MG63 (cell line): Measurements from ENCODE around the gene ADRA1B. TPM values are rescaled to one million over a fixed set of nuclear protein-coding genes. Genes with fewer than 3 reads are reported as not detected.
"Not testable (repeated sequence)": the region's sequence is repeated elsewhere in the genome, so short reads cannot be mapped to it uniquely, and the experiment has no call there.

ENCODE experiments used
- DNase-seq: peaks from one replicate; pipeline ENCODE4 v3.0.0-alpha.2; 2020
- H3K27me3 ChIP-seq: fragments of 250-450 bp; sonication (Bioruptor Pico); 2 replicates; pipeline ENCODE4 v1.5.1; 2020; ENCODE audit warnings: mild to moderate bottlenecking, moderate library complexity
- H3K36me3 ChIP-seq: fragments of 250-450 bp; sonication (Bioruptor Pico); 2 replicates; pipeline ENCODE4 v1.5.1; 2020; ENCODE audit warnings: mild to moderate bottlenecking, moderate library complexity
- H3K4me3 ChIP-seq: fragments of 250-450 bp; sonication (Bioruptor Pico); 2 replicates; pipeline ENCODE4 v1.5.1; 2020; ENCODE audit warnings: mild to moderate bottlenecking, moderate library complexity
- H3K9me3 ChIP-seq: fragments of 250-450 bp; sonication (Bioruptor Pico); 2 replicates; pipeline ENCODE4 v1.5.1; 2020; ENCODE audit warnings: mild to moderate bottlenecking, moderate library complexity
- total RNA-seq: library from RNA; depleted of rRNA; stranded (reverse); fragments of >200 nt; shearing (Covaris generic); gene quantifications from 2 replicates; pipeline ENCODE4 v1.2.3, GENCODE V29; 2014; ENCODE audit warnings: low replicate concordance

The ADRA1B gene
- total RNA-seq, 1 experiment from 2014 or later = 0.56 TPM

GRCh38 chr5:159944056-159944600 is 27.8 kb downstream of the ADRA1B start:
- Histone ChIP-seq H3K4me3 (no peak overlapping the region), H3K9me3 (no peaks in the 10 kb centered on the region), H3K36me3 (no peaks in the 10 kb centered on the region), H3K27me3 (no peaks in the 10 kb centered on the region)
- no peak for DNase-seq

DNA sequence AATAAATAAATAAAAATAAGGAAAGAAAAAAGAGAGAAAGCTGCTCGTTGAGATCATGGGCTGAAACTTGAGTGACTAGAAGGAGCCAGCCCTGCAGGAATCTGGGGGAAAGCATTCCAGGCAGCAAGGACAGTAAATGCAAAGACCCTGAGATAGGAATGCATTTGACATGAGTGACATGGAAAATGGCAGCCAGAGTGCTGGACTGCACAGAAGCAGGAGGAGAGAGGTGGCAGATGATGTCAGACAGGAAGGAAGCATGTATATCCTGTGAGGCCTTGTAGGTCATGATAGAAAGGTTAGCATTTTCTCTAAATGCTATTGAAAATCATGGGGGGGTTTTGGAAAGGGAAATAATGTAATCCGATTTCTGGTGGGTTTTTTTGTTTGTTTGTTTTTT is 29.1 kb downstream of the ADRA1B start:
- H3K4me3 ChIP-seq = no peak overlapping the region
- H3K36me3 ChIP-seq = no peaks in the 10 kb centered on the region
- no peaks in the 10 kb centered on the region for H3K27me3 ChIP-seq
- no peak for DNase-seq
- H3K9me3 ChIP-seq = no peaks in the 10 kb centered on the region

DNA sequence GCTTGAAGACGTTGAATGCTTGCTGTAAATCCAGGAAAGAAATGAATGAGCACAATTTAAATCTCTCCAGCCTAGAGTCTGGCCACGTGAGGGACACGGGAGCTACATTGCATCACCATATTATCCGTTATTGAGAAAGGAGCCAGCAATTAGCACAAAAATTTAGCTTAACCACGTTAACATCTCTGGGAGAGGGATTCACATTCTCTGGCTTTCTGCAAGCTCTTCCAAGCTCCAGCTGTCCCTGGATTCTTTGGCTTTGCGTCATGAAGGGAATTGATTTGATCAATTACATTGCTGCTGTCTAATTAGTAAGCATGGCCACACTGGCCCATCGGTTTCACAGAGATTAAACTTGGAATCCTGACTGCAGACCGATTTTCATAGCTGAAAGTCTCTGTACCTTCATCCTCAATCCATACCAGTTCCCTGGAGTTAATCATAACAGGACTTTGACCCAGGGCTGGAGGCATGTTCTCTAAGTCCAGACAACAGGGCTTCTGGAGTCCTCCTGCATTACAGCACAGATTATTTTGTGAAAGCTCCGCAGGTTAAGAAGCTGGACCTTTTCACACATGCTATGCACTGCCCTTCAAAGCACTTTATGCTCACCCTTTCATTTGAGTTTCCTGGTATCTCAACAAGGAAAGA is 31.6 kb downstream of the ADRA1B start:
- Histone ChIP-seq H3K4me3 (no peak overlapping the region), H3K9me3 (no peaks in the 10 kb centered on the region), H3K27me3 (no peaks in the 10 kb centered on the region), H3K36me3 (no peaks in the 10 kb centered on the region)
- DNase-seq = no peak

DNA sequence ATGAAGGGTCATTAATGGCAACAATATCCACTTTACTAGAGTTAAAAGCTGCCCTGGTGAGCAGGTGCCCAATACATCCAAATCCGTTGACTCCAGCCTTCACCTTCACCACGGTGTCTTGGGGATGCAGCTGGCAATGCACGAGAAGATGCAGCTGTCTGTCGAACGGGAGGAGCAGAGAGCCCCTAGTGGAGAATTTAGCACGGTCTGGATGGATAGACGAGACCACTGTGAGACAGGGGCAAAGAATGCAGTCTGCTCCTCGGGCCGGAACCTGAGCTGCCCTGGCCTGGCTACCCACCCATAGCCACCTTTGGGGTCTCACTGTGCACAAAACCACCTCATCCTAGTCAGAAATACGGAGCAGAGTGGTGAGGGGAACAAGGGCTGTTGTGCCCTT is 35.1 kb downstream of the ADRA1B start:
- Histone ChIP-seq H3K4me3 (no peak overlapping the region), H3K9me3 (no peaks in the 10 kb centered on the region), H3K36me3 (no peaks in the 10 kb centered on the region), H3K27me3 (no peaks in the 10 kb centered on the region)
- DNase-seq = no peak

GRCh38 chr5:159951834-159952233 is 35.6 kb downstream of the ADRA1B start:
- Histone ChIP-seq H3K9me3 (no peaks in the 10 kb centered on the region), H3K4me3 (no peak overlapping the region), H3K27me3 (no peaks in the 10 kb centered on the region), H3K36me3 (no peaks in the 10 kb centered on the region)
- no peak for DNase-seq

DNA sequence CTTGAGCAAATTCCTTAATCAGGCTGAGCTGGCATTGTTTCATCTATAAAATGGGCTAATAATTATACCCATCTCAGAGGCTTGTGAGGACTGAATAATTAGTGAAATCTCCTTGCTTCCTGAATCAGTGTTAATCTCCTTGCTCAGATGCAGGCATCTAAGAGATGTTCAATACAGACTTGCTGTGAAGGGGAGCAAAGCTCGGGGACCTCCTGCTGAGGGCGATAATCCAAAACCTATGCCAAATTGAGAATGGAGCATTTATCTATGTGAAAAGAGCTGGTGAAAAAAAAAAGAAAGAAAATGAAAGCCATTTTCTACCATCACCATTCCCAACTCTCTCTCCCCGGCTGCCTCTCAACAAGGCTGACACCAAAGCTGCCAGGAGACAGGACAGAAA is 37.3 kb downstream of the ADRA1B start:
- no peak for DNase-seq
- Histone ChIP-seq H3K4me3 (no peak overlapping the region), H3K9me3 (no peaks in the 10 kb centered on the region), H3K27me3 (no peaks in the 10 kb centered on the region), H3K36me3 (no peaks in the 10 kb centered on the region)

GRCh38 chr5:159955056-159955624 is 38.9 kb downstream of the ADRA1B start:
- H3K9me3 ChIP-seq = no peaks in the 10 kb centered on the region
- no peak for DNase-seq

GRCh38 chr5:159956074-159956473 is 39.8 kb downstream of the ADRA1B start:
- H3K4me3 ChIP-seq = no peak overlapping the region
- H3K36me3 ChIP-seq = no peaks in the 10 kb centered on the region
- peak; percentile 59 for DNase-seq
- no peaks in the 10 kb centered on the region for H3K27me3 ChIP-seq
- no peaks in the 10 kb centered on the region for H3K9me3 ChIP-seq

More at GRCh38 chr5:159955056-159955624, 38.9 kb downstream of the ADRA1B start:
- Histone ChIP-seq H3K36me3 (no peaks in the 10 kb centered on the region), H3K4me3 (no peak overlapping the region), H3K27me3 (no peaks in the 10 kb centered on the region)

- no peak for DNase-seq
- Histone ChIP-seq H3K36me3 (no peaks in the 10 kb centered on the region), H3K27me3 (no peaks in the 10 kb centered on the region)
Observed at GRCh38 chr5:159961176-159962160, 45.2 kb downstream of the ADRA1B start.

GRCh38 chr5:159962214-159962613 is 45.9 kb downstream of the ADRA1B start:
- H3K27me3 ChIP-seq = no peaks in the 10 kb centered on the region
- no peak for DNase-seq
- H3K4me3 ChIP-seq = no peak overlapping the region
- no peaks in the 10 kb centered on the region for H3K36me3 ChIP-seq
- no peaks in the 10 kb centered on the region for H3K9me3 ChIP-seq

More at GRCh38 chr5:159961176-159962160, 45.2 kb downstream of the ADRA1B start:
- no peak overlapping the region for H3K4me3 ChIP-seq
- no peaks in the 10 kb centered on the region for H3K9me3 ChIP-seq

- Histone ChIP-seq H3K36me3 (no peaks in the 10 kb centered on the region), H3K9me3 (no peaks in the 10 kb centered on the region), H3K4me3 (no peak overlapping the region), H3K27me3 (no peaks in the 10 kb centered on the region)
- DNase-seq = no peak
Observed at GRCh38 chr5:159963935-159964334, 47.7 kb downstream of the ADRA1B start.

DNA sequence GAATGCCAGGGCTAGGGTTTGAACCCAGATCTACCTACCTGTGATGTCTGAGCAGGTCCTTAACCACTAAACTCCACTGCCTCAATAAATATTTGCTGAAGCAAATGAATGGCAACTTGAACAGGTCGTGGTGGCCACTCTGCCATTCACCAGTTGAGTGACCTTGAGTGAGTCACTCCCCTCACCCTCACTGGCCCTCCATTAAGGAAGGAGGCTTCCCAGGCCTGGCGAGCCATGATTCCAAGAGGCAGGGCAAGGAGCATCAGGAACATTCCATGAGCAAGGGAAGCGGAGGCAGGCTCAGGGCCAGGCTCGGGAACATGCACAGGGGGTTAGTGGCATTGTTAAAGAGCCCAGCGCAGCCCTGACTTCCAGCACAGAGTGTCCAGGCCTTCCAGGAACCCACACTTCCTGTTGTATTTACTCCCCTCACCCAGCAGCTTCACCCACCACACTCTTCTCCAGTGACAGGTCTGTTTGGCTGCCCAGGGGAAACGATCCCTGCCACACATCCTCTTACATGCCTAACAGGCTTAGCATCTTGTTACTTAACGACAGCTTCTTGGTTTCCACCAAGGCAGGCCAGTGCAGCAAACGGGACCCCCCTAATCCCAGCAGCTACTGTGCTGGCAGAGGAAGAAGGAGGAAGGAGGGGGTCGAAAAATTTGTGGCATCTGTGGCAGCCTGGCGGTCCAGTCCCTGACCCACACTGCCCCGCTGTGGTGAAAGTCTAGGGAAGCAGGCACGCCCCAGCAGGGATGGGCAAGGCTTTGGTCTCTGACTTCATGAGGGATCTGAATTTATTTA is 49.0 kb downstream of the ADRA1B start:
- no peak overlapping the region for H3K4me3 ChIP-seq
- DNase-seq = peak; percentile 82
- H3K27me3 ChIP-seq = no peaks in the 10 kb centered on the region
- no peaks in the 10 kb centered on the region for H3K9me3 ChIP-seq
- no peaks in the 10 kb centered on the region for H3K36me3 ChIP-seq

DNA sequence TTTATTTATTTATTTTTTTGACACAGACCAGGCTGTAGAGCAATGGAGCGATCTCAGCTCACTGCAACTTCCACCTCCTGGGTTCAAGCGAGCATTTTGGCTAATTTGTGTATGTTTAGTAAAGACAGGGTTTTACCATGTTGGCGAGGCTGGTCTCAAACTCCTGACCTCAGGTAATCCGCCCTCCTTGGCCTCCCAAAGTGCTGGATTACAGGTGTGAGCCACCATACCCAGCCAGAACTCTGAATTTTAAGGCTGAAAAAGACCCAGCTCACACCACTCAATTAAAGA is 49.5 kb downstream of the ADRA1B start:
- H3K27me3 ChIP-seq, H3K36me3 ChIP-seq, H3K4me3 ChIP-seq, DNase-seq, H3K9me3 ChIP-seq: not testable (repeated sequence)

- H3K4me3 ChIP-seq = no peak overlapping the region
- no peaks in the 10 kb centered on the region for H3K27me3 ChIP-seq
- DNase-seq = no peak
- H3K36me3 ChIP-seq = no peaks in the 10 kb centered on the region
- no peaks in the 10 kb centered on the region for H3K9me3 ChIP-seq
Observed at GRCh38 chr5:159969966-159970365, 53.7 kb downstream of the ADRA1B start.

GRCh38 chr5:159971038-159971437 is 54.8 kb downstream of the ADRA1B start:
- no peak overlapping the region for H3K4me3 ChIP-seq
- H3K9me3 ChIP-seq = no peaks in the 10 kb centered on the region
- no peaks in the 10 kb centered on the region for H3K36me3 ChIP-seq
- DNase-seq = no peak
- H3K27me3 ChIP-seq = no peaks in the 10 kb centered on the region

- no peaks in the 10 kb centered on the region for H3K36me3 ChIP-seq
- no peaks in the 10 kb centered on the region for H3K9me3 ChIP-seq
- no peaks in the 10 kb centered on the region for H3K27me3 ChIP-seq
- no peak overlapping the region for H3K4me3 ChIP-seq
- no peak for DNase-seq
Observed at GRCh38 chr5:159971514-159971913, 55.2 kb downstream of the ADRA1B start.
